ENCODE data around the gene MEIS1. TPM values are rescaled to one million over a fixed set of nuclear protein-coding genes. Genes with fewer than 3 reads are reported as not detected.

Gene MEIS1
- total RNA-seq, 2 donors from 2014 or later: 15.4 to 23.7 TPM

DNA sequence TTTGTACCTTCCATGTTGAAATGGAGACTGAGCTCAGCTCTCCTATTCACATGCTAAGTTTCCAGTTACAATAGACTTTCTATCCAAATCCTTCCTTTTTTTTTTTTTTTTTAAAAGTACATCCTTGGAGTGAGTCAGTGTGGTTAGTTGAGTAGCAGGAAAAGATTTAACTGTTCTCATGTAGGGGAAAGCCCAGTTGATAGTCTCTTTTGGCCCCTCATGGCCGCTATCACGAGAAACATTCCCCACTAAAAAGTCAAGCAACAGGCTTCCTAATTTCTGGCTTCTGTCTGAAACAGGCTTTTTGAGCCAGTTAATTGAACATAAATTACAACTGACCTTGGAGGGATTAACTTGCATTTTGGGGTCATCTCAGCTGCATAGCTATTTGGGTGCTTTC is 161.3 kb downstream of the MEIS1 start:
- no peaks in the 10 kb centered on the region for H3K36me3 ChIP-seq
- TF ChIP-seq POLR2A (IDR thresholded peaks at IDR 0.05) (no peak), POLR2AphosphoS5 (IDR thresholded peaks at IDR 0.05) (no peak)
- TF ChIP-seq, protein P1, sequence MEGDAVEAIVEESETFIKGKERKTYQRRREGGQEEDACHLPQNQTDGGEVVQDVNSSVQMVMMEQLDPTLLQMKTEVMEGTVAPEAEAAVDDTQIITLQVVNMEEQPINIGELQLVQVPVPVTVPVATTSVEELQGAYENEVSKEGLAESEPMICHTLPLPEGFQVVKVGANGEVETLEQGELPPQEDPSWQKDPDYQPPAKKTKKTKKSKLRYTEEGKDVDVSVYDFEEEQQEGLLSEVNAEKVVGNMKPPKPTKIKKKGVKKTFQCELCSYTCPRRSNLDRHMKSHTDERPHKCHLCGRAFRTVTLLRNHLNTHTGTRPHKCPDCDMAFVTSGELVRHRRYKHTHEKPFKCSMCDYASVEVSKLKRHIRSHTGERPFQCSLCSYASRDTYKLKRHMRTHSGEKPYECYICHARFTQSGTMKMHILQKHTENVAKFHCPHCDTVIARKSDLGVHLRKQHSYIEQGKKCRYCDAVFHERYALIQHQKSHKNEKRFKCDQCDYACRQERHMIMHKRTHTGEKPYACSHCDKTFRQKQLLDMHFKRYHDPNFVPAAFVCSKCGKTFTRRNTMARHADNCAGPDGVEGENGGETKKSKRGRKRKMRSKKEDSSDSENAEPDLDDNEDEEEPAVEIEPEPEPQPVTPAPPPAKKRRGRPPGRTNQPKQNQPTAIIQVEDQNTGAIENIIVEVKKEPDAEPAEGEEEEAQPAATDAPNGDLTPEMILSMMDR (IDR thresholded peaks at IDR 0.05): no peak
- no peak overlapping the region for H3K27ac ChIP-seq
- WGBS: 87% methylated on average over 2 of the region's 2 CpGs
- no peaks in the 10 kb centered on the region for H3K4me1 ChIP-seq (replicated peaks)
- intact Hi-C loops (cut with DNase I): no loop called here
- no peaks in the 10 kb centered on the region for H3K27me3 ChIP-seq (replicated peaks; ENCODE audit: insufficient read depth)
- H3K9me3 ChIP-seq: no peaks in the 10 kb centered on the region
- H3K4me3 ChIP-seq: no peak overlapping the region
- DNase-seq (ENCODE audit: low spot score): no peak

DNA sequence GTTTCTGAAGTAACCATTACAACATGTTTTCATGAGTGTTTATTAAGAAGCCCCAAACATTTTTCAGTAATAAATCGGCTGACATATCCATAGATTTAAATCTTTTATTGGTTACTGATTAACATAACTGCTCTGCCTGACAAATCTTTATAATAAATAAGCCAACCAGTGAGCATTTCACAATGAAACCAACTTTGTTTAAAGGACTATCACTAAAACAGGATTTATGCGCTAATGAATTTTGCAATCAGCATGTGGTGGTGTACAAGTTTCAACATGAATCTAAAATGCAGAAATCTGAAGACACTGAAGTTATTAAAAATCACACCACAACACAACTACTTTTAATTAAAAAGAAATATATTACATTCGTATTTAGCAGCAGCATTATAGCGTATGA is 166.7 kb downstream of the MEIS1 start:
- 42% methylated on average over 4 of the region's 4 CpGs for WGBS
- intact Hi-C loops (cut with DNase I): no loop called here
- no peaks in the 10 kb centered on the region for H3K9me3 ChIP-seq
- no peak overlapping the region for H3K4me3 ChIP-seq
- no peak for DNase-seq (ENCODE audit: low spot score)
- no peaks in the 10 kb centered on the region for H3K36me3 ChIP-seq
- TF ChIP-seq POLR2A (IDR thresholded peaks at IDR 0.05) (no peak), POLR2AphosphoS5 (IDR thresholded peaks at IDR 0.05) (no peak)
- TF ChIP-seq, protein P1 (IDR thresholded peaks at IDR 0.05): no peak
- no peak overlapping the region for H3K27ac ChIP-seq
- H3K27me3 ChIP-seq (replicated peaks; ENCODE audit: insufficient read depth): no peaks in the 10 kb centered on the region
- no peaks in the 10 kb centered on the region for H3K4me1 ChIP-seq (replicated peaks)

DNA sequence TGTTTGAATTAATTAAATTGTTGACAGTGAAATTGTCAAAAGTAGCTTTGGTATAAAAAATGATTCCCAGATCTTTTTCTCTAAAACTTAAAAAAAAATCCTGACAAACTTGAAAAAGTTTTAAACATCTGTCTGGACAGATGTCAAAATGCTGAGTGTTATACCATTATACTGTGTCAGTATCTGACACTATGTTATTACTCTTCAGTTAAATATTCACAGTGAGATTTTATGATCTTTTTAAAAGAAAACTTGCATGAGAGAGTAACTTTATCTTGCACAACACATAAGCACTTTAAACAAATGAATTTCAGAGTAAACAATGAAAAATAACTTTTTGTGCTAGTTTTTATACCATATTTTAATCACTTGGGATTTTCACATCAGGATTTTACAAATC is 167.4 kb downstream of the MEIS1 start:
- Histone ChIP-seq H3K27me3 (replicated peaks; ENCODE audit: insufficient read depth) (no peaks in the 10 kb centered on the region), H3K9me3 (no peaks in the 10 kb centered on the region), H3K4me3 (no peak overlapping the region), H3K27ac (no peak overlapping the region), H3K4me1 (replicated peaks) (no peaks in the 10 kb centered on the region), H3K36me3 (no peaks in the 10 kb centered on the region)
- no peak for TF ChIP-seq POLR2AphosphoS5 (IDR thresholded peaks at IDR 0.05)
- no peak for TF ChIP-seq POLR2A (IDR thresholded peaks at IDR 0.05)
- TF ChIP-seq, protein P1 (IDR thresholded peaks at IDR 0.05): no peak
- intact Hi-C loops (cut with DNase I): no loop called here
- no peak for DNase-seq (ENCODE audit: low spot score)

DNA sequence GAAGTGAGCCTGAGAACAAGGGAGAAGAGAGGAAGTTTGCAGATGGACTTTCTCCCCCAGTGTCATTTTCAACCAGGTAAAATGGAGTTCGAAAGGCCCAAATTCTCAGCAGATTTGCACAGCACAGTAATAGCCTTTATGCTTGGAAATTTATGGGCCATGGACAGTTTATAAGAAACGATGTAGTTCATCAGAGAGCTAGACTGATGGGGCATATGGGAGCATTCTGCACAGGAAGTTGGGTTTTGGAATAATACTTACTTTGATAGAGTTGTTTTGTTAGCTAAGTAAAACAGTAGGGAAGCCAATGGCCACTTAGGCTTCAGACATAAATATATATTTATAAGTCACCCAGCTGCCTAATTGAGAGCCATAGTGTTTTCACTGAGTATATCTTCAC is 169.4 kb downstream of the MEIS1 start:
- Histone ChIP-seq H3K9me3 (no peaks in the 10 kb centered on the region), H3K36me3 (no peaks in the 10 kb centered on the region), H3K27me3 (replicated peaks; ENCODE audit: insufficient read depth) (no peaks in the 10 kb centered on the region), H3K27ac (no peak overlapping the region), H3K4me3 (no peak overlapping the region), H3K4me1 (replicated peaks) (no peaks in the 10 kb centered on the region)
- intact Hi-C loops (cut with DNase I): no loop called here
- no peak for DNase-seq (ENCODE audit: low spot score)
- no peak for TF ChIP-seq POLR2A (IDR thresholded peaks at IDR 0.05)
- TF ChIP-seq, protein P1 (IDR thresholded peaks at IDR 0.05): no peak
- TF ChIP-seq POLR2AphosphoS5 (IDR thresholded peaks at IDR 0.05): no peak
- 80% methylated on average over 2 of the region's 2 CpGs for WGBS

DNA sequence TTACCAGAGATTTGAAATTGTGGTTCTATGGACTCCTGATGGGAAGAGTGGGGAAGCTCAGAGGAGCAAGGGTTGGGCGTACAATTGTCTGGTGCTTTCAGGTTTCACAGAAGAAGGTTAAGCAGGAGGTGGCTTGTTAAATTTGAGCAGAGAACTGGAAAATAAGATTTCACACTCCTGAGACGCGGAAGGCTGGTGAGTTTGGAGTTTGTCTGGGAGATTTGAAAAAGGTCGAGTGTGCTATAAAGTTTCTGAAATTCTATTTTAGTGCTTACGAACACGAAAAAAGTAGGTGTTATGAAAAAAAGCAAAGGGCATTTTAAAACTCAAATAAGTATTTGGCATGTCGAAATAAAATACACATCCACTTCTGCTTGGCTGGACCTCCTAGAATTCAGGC is 170.1 kb downstream of the MEIS1 start:
- TF ChIP-seq, protein P1 (IDR thresholded peaks at IDR 0.05): no peak
- TF ChIP-seq POLR2A (IDR thresholded peaks at IDR 0.05): no peak
- no peak for TF ChIP-seq POLR2AphosphoS5 (IDR thresholded peaks at IDR 0.05)
- intact Hi-C loops (cut with DNase I): no loop called here

More for the DNA sequence above, 170.1 kb downstream of the MEIS1 start:
- no peaks in the 10 kb centered on the region for H3K9me3 ChIP-seq
- H3K36me3 ChIP-seq: no peaks in the 10 kb centered on the region
- 84% methylated on average over 7 of the region's 7 CpGs for WGBS
- H3K4me3 ChIP-seq: no peak overlapping the region
- H3K27me3 ChIP-seq (replicated peaks; ENCODE audit: insufficient read depth): no peaks in the 10 kb centered on the region
- no peak overlapping the region for H3K27ac ChIP-seq
- no peaks in the 10 kb centered on the region for H3K4me1 ChIP-seq (replicated peaks)
- DNase-seq (ENCODE audit: low spot score): no peak
